ENCODE results near the gene NDUFV1. TPM values are rescaled to one million over a fixed set of nuclear protein-coding genes. Genes with fewer than 3 reads are reported as not detected.

Gene NDUFV1
- total RNA-seq, 6 experiments from 2014 or later, result 151 to 214 (median 163) TPM

DNA sequence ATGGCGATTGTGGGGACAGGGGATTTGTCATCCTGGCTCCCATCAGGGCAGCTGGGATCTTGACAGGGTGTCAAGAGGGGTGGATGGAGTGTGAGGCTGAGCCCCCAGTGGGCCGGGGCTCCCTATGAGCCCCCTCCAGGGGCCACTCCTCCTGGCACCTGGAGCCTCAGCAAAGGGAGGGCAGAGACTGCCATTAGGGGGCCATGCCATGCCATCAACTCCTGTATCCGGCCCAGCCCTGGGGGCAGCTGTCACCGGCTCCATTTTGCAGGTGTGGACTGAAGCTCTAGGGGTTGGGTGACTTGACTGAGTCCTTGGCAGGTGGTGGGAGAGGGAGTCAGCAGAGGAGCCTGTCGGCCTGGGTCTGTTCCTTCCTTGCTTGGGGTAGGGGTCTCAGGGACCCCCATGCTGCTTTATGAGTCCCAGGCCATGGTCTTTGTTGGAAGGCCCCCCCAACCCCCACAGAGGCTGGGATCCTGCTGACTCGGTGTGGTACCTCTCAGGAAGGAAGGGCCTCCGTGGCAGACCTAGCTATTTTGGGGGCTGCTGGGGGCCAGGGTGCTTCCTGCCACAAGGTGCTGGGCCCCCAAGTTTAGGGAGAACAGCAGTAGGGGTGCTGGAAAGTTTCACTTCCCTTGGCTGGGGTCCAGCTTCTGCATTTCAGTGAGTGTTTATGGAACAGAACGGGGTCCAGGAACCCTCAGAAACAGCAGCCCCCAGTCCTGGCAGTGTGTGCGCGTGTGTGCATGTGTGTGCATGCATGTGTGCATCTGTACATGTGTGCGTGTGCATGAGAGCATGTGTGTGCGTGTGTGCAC lies 42.3 kb downstream of the NDUFV1 start:
- Histone ChIP-seq H3K27ac (no peak overlapping the region), H3K4me1 (no peaks in the 10 kb centered on the region), H3K9me3 (no peaks in the 10 kb centered on the region), H3K4me3 (no peak overlapping the region), H3K27me3 (no peaks in the 10 kb centered on the region), H3K36me3 (no peaks in the 10 kb centered on the region)
- TF ChIP-seq, protein P1, sequence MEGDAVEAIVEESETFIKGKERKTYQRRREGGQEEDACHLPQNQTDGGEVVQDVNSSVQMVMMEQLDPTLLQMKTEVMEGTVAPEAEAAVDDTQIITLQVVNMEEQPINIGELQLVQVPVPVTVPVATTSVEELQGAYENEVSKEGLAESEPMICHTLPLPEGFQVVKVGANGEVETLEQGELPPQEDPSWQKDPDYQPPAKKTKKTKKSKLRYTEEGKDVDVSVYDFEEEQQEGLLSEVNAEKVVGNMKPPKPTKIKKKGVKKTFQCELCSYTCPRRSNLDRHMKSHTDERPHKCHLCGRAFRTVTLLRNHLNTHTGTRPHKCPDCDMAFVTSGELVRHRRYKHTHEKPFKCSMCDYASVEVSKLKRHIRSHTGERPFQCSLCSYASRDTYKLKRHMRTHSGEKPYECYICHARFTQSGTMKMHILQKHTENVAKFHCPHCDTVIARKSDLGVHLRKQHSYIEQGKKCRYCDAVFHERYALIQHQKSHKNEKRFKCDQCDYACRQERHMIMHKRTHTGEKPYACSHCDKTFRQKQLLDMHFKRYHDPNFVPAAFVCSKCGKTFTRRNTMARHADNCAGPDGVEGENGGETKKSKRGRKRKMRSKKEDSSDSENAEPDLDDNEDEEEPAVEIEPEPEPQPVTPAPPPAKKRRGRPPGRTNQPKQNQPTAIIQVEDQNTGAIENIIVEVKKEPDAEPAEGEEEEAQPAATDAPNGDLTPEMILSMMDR (IDR thresholded peaks at IDR 0.05), result no peak
- no peak for TF ChIP-seq POLR2A (IDR thresholded peaks at IDR 0.05)
- intact Hi-C loops (cut with DNase I), result no loop called here
- no peak for ATAC-seq
- no peak for DNase-seq
- 64% methylated on average over 3 of the region's 12 CpGs for WGBS (ENCODE audit: insufficient coverage, low coverage, low lambda C conversion rate, missing lambda C conversion rate)

DNA sequence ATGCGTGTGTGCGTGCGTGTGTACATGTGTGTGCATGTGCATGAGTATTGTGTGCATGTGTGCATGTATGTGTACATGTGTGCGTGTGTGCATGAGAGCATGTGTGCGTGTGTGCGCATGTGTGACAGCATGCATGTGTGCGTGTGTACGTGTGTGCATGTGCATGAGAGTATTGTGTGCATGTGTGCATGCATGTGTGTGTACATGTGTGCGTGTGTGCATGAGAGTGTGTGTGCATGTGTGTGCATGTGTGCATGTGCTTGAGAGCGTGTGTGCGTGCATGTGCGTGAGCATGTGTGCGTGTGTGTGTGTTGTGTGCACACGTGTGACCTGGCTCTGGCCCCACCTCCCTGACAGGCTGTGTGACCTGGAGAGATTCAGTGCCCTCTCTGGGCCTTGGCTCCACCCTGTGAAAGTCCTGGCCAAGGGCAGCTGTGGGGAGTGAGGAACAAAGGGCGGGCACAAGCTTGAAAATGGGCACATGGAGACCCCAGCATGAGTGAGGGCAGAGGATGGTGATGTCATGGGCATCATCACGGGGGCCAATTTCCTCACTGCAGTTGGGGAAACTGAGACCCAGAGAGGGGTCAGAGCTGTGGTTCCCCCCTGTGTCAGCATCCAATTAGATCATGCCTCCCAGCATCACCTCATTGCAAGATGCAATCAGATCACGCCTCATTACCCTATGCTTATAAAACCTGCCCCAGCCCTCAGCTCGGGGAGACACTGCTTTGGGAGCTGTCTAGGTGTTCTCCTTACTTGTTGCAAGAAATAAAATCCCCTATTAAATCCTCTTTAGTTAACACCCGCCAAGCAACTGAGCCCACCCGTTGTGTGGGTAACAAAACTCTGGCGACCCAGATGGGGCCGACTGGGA lies 43.1 kb downstream of the NDUFV1 start:
- Histone ChIP-seq H3K4me1 (no peaks in the 10 kb centered on the region), H3K9me3 (no peaks in the 10 kb centered on the region), H3K27me3 (no peaks in the 10 kb centered on the region), H3K36me3 (no peaks in the 10 kb centered on the region), H3K4me3 (peak overlapping the region; percentile 37 to 67 (median 64)), H3K27ac (peak overlapping the region; percentile 66 to 91 (median 81))
- intact Hi-C loops (cut with DNase I), result no loop called here
- ATAC-seq, result peak; percentile 26 to 60 (median 50)
- WGBS (ENCODE audit: insufficient coverage, low coverage, low lambda C conversion rate, missing lambda C conversion rate), result 71% methylated on average over 18 of the region's 22 CpGs
- DNase-seq, result no peak
- TF ChIP-seq, protein P1 (IDR thresholded peaks at IDR 0.05), result no peak
- TF ChIP-seq POLR2A (IDR thresholded peaks at IDR 0.05), result peak; percentile 32

DNA sequence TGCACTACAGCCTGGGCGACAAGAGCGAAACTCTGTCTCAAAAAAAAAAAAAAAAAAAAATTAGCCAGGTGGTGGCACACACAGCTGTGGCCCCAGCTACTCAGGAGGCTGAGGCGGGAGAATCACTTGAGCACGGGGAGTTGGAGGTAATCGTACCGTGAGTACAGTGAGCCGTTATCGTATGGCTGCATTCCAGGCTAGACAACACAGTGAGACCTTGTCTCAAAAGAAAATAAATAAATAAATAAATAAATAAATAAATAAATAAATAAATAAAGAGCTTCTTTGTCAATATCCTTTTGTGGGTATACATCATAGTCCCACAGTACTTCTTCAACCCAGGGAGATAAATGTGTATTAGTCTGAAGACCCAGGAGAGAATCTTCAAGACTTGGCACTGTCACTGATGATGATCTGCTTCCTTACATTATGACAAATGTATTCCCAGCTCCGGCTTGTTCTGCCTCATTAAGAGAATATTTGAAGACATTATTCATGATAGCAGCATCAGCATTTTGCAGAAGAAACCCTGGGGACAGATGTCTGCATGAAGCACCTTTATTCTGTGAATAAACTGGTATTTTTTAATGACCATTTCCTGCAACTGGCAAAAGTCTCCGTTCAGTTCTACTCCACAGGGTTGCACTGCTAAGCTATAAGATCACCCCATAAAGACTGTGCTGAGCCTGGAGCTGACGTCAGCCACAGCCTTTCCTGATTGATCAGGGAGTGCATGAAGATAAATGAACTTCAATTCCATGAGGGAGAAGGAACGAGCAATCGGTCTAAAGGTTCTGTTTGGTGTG lies 45.4 kb downstream of the NDUFV1 start:
- 46% methylated on average over 12 of the region's 13 CpGs for WGBS (ENCODE audit: insufficient coverage, low coverage, low lambda C conversion rate, missing lambda C conversion rate)
- ATAC-seq (no peak), DNase-seq (peak in 1 of 3 donors; percentile 11)
- no peaks in the 10 kb centered on the region for H3K9me3 ChIP-seq
- intact Hi-C loops (cut with DNase I), result no loop called here
- H3K27ac ChIP-seq, result no peak overlapping the region
- H3K27me3 ChIP-seq, result no peaks in the 10 kb centered on the region
- H3K4me3 ChIP-seq, result no peak overlapping the region
- no peaks in the 10 kb centered on the region for H3K36me3 ChIP-seq
- H3K4me1 ChIP-seq, result no peaks in the 10 kb centered on the region
- TF ChIP-seq, protein P1 (IDR thresholded peaks at IDR 0.05), result no peak
- TF ChIP-seq POLR2A (IDR thresholded peaks at IDR 0.05), result no peak

Measured in right lobe of liver (tissue), 6 donors.